Suprapubic skin (tissue), 2 donors: Measurements from ENCODE around the gene FCSK.

ENCODE experiments used
- EP300 ChIP-seq: sonication (generic); formaldehyde crosslinking; IDR thresholded peaks from one replicate; pipeline ENCODE4 v1.6.1; 2017; ENCODE audit warnings: antibody characterized with exemption
- POLR2A ChIP-seq, 2 donors: fragments of 450-650 bp; IDR thresholded peaks; one replicate each; pipeline ENCODE4 v1.6.1; 2017; ENCODE audit warnings: antibody characterized with exemption in 2 of 2, mild to moderate bottlenecking in 2 of 2, moderate library complexity in 2 of 2

- TF ChIP-seq EP300 (no peak), POLR2A (IDR thresholded peaks at IDR 0.05) (no peak)
Observed at GRCh38 chr16:70421473-70422311, 32.7 kb upstream of the FCSK start.
